Endothelial cell of umbilical vein (primary cell): ENCODE measurements around the gene MACROH2A1. TPM values are rescaled to one million over a fixed set of nuclear protein-coding genes. Genes with fewer than 3 reads are reported as not detected.

Experiments used
- BruUV-seq: library from RNA; stranded (reverse); fragments of 400-500 nt; replicated peaks from 2 replicates; lab custom pipeline; 2021; lab: Mats Ljungman, UMichigan
- CTCF ChIA-PET: fragments of 300-600, 350-600 bp; sonication (Branson Sonifier 250); formaldehyde crosslinking; loops from one replicate; lab custom pipeline; 2021; ENCODE audit warnings: antibody characterized with exemption, inconsistent platforms; lab: Charles Lee
- POLR2A ChIA-PET: fragments of 300-600, 350-600 bp; sonication (Branson Sonifier 250); formaldehyde crosslinking; loops from one replicate; lab custom pipeline; 2021; ENCODE audit warnings: antibody characterized with exemption, inconsistent platforms; lab: Charles Lee
- DNase-seq: peaks from one replicate; pipeline ENCODE4 v3.0.0-alpha.2; 2011; ENCODE audit warnings: low read depth, low spot score
- FAIRE-seq: peaks from 2 replicates; lab custom pipeline; 2011; peaks lifted over from hg19 to GRCh38; lab: Jason Lieb, UNC
- H2AFZ ChIP-seq: 2 replicates; pipeline ENCODE4 v1.6.0; 2012; ENCODE audit warnings: low read depth, low read length, control low read depth, inconsistent platforms
- H3K27ac ChIP-seq: 2 replicates; pipeline ENCODE4 v1.5.1; 2011; ENCODE audit warnings: low read depth, mild to moderate bottlenecking, control low read depth, low read length, moderate library complexity; ENCODE audit not compliant: insufficient read depth
- H3K27me3 ChIP-seq, 2 experiments: 2 replicates each; pipeline versions ENCODE4 v1.6.0 to v1.6.1; 2011; ENCODE audit warnings: low read length in 2 of 2, mixed read lengths in 1 of 2; ENCODE audit not compliant: control insufficient read depth in 2 of 2, insufficient read depth in 2 of 2
- H3K36me3 ChIP-seq, 2 experiments: 2 replicates in 1 of 2; 3 replicates in 1 of 2; pipeline ENCODE4 v1.5.1; 2011; ENCODE audit warnings: low read length in 2 of 2, mild to moderate bottlenecking in 1 of 2, moderate library complexity in 1 of 2; ENCODE audit not compliant: control insufficient read depth in 2 of 2, insufficient read depth in 2 of 2; ENCODE audit errors: extremely low read depth in 1 of 2
- H3K4me1 ChIP-seq: 3 replicates; pipeline ENCODE4 v1.5.1; 2011; ENCODE audit warnings: mild to moderate bottlenecking, low read length; ENCODE audit not compliant: control insufficient read depth, insufficient read depth; ENCODE audit errors: extremely low read depth
- H3K4me2 ChIP-seq: 2 replicates; pipeline ENCODE4 v1.6.1; 2011; ENCODE audit warnings: low read length, control low read depth, mixed read lengths; ENCODE audit not compliant: insufficient read depth
- H3K4me3 ChIP-seq, 3 experiments: fragments of 200-600 bp in 1 of 3; sonication (generic), shearing (Covaris generic) in 1 of 3; replicated peaks in 1 of 3; 2 replicates each; pipeline ENCODE4 v1.5.1; 2011 to 2016; ENCODE audit warnings: control low read depth in 3 of 3, low read length in 3 of 3, mild to moderate bottlenecking in 2 of 3, inconsistent platforms in 1 of 3, low read depth in 1 of 3, moderate library complexity in 1 of 3; ENCODE audit not compliant: insufficient read depth in 1 of 3
- H3K79me2 ChIP-seq: 2 replicates; pipeline ENCODE4 v1.6.0; 2012; ENCODE audit warnings: low read length, inconsistent platforms; ENCODE audit not compliant: control insufficient read depth, insufficient read depth
- H3K9ac ChIP-seq: replicated peaks from 2 replicates; pipeline ENCODE3; 2011; ENCODE audit warnings: low read length, control low read depth; ENCODE audit not compliant: insufficient read depth; ENCODE audit errors: extremely low read depth
- H3K9me1 ChIP-seq: replicated peaks from 3 replicates; pipeline ENCODE4 v1.6.0; 2011; ENCODE audit warnings: mild to moderate bottlenecking, low read length; ENCODE audit not compliant: control insufficient read depth, insufficient read depth; ENCODE audit errors: extremely low read depth
- H3K9me3 ChIP-seq: replicated peaks from 2 replicates; pipeline ENCODE4 v1.5.1; 2012; ENCODE audit warnings: low read length, inconsistent platforms; ENCODE audit not compliant: control insufficient read depth, insufficient read depth
- H4K20me1 ChIP-seq: replicated peaks from 2 replicates; pipeline ENCODE3; 2011; ENCODE audit warnings: mild to moderate bottlenecking, low read length; ENCODE audit not compliant: control insufficient read depth, insufficient read depth; ENCODE audit errors: extremely low read depth
- CTCF ChIP-seq, 2 donors: IDR thresholded peaks; 1 replicate in 1 of 2; 2 replicates in 1 of 2; pipeline ENCODE4 v1.5.1; 2011; ENCODE audit warnings: low read length in 2 of 2, mild to moderate bottlenecking in 2 of 2, moderate library complexity in 2 of 2, control low read depth in 1 of 2, inconsistent platforms in 1 of 2, low read depth in 1 of 2; ENCODE audit not compliant: insufficient read depth in 1 of 2; ENCODE audit errors: extremely low read depth in 1 of 2
- EZH2 ChIP-seq: IDR thresholded peaks from 2 replicates; pipeline ENCODE4 v1.6.1; 2012; ENCODE audit warnings: borderline replicate concordance, low read depth, mild to moderate bottlenecking, moderate library complexity, low read length, inconsistent platforms; ENCODE audit not compliant: severe bottlenecking
- FOS ChIP-seq: IDR thresholded peaks from 2 replicates; pipeline ENCODE4 v1.6.1; 2011; ENCODE audit warnings: mild to moderate bottlenecking, low read length, moderate library complexity, borderline replicate concordance; ENCODE audit not compliant: insufficient read depth
- GATA2 ChIP-seq: IDR thresholded peaks from 2 replicates; pipeline ENCODE4 v1.7.0; 2011; ENCODE audit warnings: low read depth, mild to moderate bottlenecking, moderate library complexity, mixed read lengths, low read length; ENCODE audit not compliant: insufficient read length, insufficient read depth
- JUN ChIP-seq: IDR thresholded peaks from 2 replicates; pipeline ENCODE4 v1.6.1; 2011; ENCODE audit warnings: borderline replicate concordance, low read depth; ENCODE audit not compliant: insufficient read length, insufficient read depth
- MYC ChIP-seq: IDR thresholded peaks from one replicate; pipeline ENCODE4 v1.6.1; 2011; ENCODE audit warnings: mild to moderate bottlenecking, low read depth, low read length
- POLR2A ChIP-seq: IDR thresholded peaks from 2 replicates; pipeline ENCODE4 v1.6.1; 2012; ENCODE audit warnings: low read depth, mild to moderate bottlenecking, control low read depth, low read length
- POLR2AphosphoS5 ChIP-seq: IDR thresholded peaks from 2 replicates; pipeline ENCODE4 v1.6.1; 2012; ENCODE audit warnings: low read depth, mild to moderate bottlenecking, control low read depth, low read length, moderate library complexity; ENCODE audit not compliant: insufficient read depth
- dilution Hi-C: fragments of 300-500 bp; cut with MboI; formaldehyde crosslinking; loops from one replicate; pipeline ENCODE4 v1.15.0; 2019; ENCODE audit warnings: low sequenced_read_pairs; ENCODE audit not compliant: extremely low pct_ligation_motif_present
- intact Hi-C: fragments of 100-400 bp; cut with micrococcal nuclease; formaldehyde crosslinking; loops from one replicate; pipeline ENCODE4 v1.10.0; 2022
- polyA plus RNA-seq, 4 experiments: library from polyadenylated mRNA; depleted of rRNA in 3 of 4; stranded (reverse) in 3 of 4; unstranded in 1 of 4; fragments of >200 nt; gene quantifications; 2 replicates each; pipeline versions ENCODE4 v1.2.1 to v1.2.3, GENCODE V29; 2011 to 2012; ENCODE audit warnings: missing spikeins in 1 of 4
- total RNA-seq: library from RNA; stranded (reverse); gene quantifications from 2 replicates; pipeline ENCODE4 v1.2.3, GENCODE V29; 2021

Gene MACROH2A1
- total and polyA plus RNA-seq, 2 donors (not counting 3 experiments of a cell fraction or from before 2014, with no cell fraction given) = 89.3 to 147 TPM

- intact Hi-C loops = no loop called here
- Histone ChIP-seq H3K27me3 (no peaks in the 10 kb centered on the region), H3K9me3 (no peaks in the 10 kb centered on the region), H3K9ac (no peak overlapping the region), H3K27ac (no peak overlapping the region), H3K79me2 (no peaks in the 10 kb centered on the region), H2AFZ (no peak overlapping the region), H3K36me3 (peaks cover 8 to 49% of the 10 kb centered on the region in 2 experiments), H3K4me1 (no peaks in the 10 kb centered on the region), H3K4me3 (no peak overlapping the region), H4K20me1 (no peaks in the 10 kb centered on the region), H3K9me1 (no peaks in the 10 kb centered on the region), H3K4me2 (no peak overlapping the region)
- DNase-seq (no peak), FAIRE-seq (no peak)
- TF ChIP-seq FOS = no peak
- no peak for TF ChIP-seq POLR2AphosphoS5
- TF ChIP-seq POLR2A = no peak
- no peak for TF ChIP-seq GATA2
- TF ChIP-seq MYC = no peak
- no peak for TF ChIP-seq JUN
- no peak for TF ChIP-seq CTCF (IDR thresholded peaks at IDR 0.05; ENCODE audit: extremely low read depth in 1 of 2, insufficient read depth in 1 of 2, low read depth in 1 of 2, low read length in 2 of 2)
- no peak for TF ChIP-seq EZH2
- ChIA-PET CTCF (no interaction called here), POLR2A (no interaction called here)
- no TSS peak for BruUV-seq
- dilution Hi-C loops = no loop called here
These were observed 55.6 kb downstream of the MACROH2A1 start for GRCh38 chr5:135343413-135343812.
